Osteoblast (primary cell): ENCODE measurements around the gene SPAM1. TPM values are rescaled to one million over a fixed set of nuclear protein-coding genes. Genes with fewer than 3 reads are reported as not detected.
A peak's percentile ranks its signal among the peaks of the same experiment; 100 is the strongest.
"Not testable (repeated sequence)": the region's sequence is repeated elsewhere in the genome, so short reads cannot be mapped to it uniquely, and the experiment has no call there.

ENCODE experiments used
- DNase-seq: peaks from one replicate; pipeline ENCODE4 v3.0.0; 2011; ENCODE audit warnings: low spot score, mixed read lengths; ENCODE audit not compliant: insufficient read length; ENCODE audit errors: missing footprints
- H2AFZ ChIP-seq: 2 replicates; pipeline ENCODE4 v1.6.0; 2011; ENCODE audit warnings: mild to moderate bottlenecking, low read length
- H3K27ac ChIP-seq: 2 replicates; pipeline ENCODE4 v1.5.1; 2011; ENCODE audit warnings: mild to moderate bottlenecking, low read depth, low read length, moderate library complexity
- H3K27me3 ChIP-seq: 2 replicates; pipeline ENCODE4 v1.6.0; 2012; ENCODE audit warnings: mild to moderate bottlenecking, control low read depth, inconsistent platforms, low read length, moderate library complexity; ENCODE audit not compliant: insufficient read depth
- H3K36me3 ChIP-seq: 2 replicates; pipeline ENCODE4 v1.5.1; 2011; ENCODE audit warnings: mild to moderate bottlenecking, low read length, control low read depth, moderate library complexity; ENCODE audit not compliant: insufficient read depth
- H3K4me1 ChIP-seq: 2 replicates; pipeline ENCODE4 v1.5.1; 2011; ENCODE audit warnings: mild to moderate bottlenecking, low read length, control low read depth, moderate library complexity; ENCODE audit not compliant: insufficient read depth
- H3K4me2 ChIP-seq: 2 replicates; pipeline ENCODE4 v1.6.0; 2011; ENCODE audit warnings: mild to moderate bottlenecking, low read length; ENCODE audit not compliant: insufficient read depth
- H3K4me3 ChIP-seq: fragments of 200-600 bp; sonication (generic); 3 replicates; pipeline ENCODE4 v1.5.1; 2012; ENCODE audit warnings: mild to moderate bottlenecking, low read length, inconsistent platforms; ENCODE audit not compliant: insufficient read depth
- H3K79me2 ChIP-seq: 2 replicates; pipeline ENCODE4 v1.6.0; 2012; ENCODE audit warnings: mild to moderate bottlenecking, low read length, control low read depth, inconsistent platforms; ENCODE audit not compliant: insufficient read depth
- H3K9me3 ChIP-seq: 2 replicates; pipeline ENCODE4 v1.5.1; 2011; ENCODE audit warnings: low read depth, low read length, control low read depth
- H4K20me1 ChIP-seq: 2 replicates; pipeline ENCODE4 v1.6.0; 2012; ENCODE audit warnings: mild to moderate bottlenecking, low read length, control low read depth; ENCODE audit not compliant: insufficient read depth
- total RNA-seq: library from RNA; depleted of rRNA; stranded (reverse); fragments of >200 nt; gene quantifications from 2 replicates; pipeline ENCODE4 v1.2.3, GENCODE V29; 2012
- TF ChIP-seq, protein P1 (sequence below): IDR thresholded peaks from 2 replicates; pipeline ENCODE4 v1.5.1; 2011; ENCODE audit warnings: mild to moderate bottlenecking, low read depth, low read length, moderate library complexity; ENCODE audit errors: extremely low read depth

The SPAM1 gene
- total RNA-seq, 1 donor: not detected

DNA sequence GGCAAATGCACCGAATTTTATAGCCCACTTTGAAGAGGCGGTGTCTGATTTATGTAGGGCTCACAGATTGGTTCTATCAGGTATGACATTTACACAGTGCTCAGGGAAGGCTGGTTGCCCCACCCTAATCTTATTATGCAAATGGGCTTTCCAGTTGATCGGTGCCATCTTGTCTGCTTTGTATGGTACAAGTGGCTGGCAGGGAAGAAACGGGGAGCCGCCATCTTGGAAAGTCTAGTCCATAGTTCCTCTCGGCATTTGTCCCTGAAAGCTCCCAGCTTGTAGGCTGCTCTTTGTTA is 71.2 kb downstream of the SPAM1 start:
- TF ChIP-seq, protein P1, sequence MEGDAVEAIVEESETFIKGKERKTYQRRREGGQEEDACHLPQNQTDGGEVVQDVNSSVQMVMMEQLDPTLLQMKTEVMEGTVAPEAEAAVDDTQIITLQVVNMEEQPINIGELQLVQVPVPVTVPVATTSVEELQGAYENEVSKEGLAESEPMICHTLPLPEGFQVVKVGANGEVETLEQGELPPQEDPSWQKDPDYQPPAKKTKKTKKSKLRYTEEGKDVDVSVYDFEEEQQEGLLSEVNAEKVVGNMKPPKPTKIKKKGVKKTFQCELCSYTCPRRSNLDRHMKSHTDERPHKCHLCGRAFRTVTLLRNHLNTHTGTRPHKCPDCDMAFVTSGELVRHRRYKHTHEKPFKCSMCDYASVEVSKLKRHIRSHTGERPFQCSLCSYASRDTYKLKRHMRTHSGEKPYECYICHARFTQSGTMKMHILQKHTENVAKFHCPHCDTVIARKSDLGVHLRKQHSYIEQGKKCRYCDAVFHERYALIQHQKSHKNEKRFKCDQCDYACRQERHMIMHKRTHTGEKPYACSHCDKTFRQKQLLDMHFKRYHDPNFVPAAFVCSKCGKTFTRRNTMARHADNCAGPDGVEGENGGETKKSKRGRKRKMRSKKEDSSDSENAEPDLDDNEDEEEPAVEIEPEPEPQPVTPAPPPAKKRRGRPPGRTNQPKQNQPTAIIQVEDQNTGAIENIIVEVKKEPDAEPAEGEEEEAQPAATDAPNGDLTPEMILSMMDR: no peak
- H3K27me3 ChIP-seq: no peaks in the 10 kb centered on the region

GRCh38 chr7:123998921-123999320 is 73.9 kb downstream of the SPAM1 start:
- Histone ChIP-seq H3K4me2 (no peak overlapping the region), H3K4me1 (no peaks in the 10 kb centered on the region), H3K36me3 (no peaks in the 10 kb centered on the region), H3K4me3 (no peak overlapping the region), H3K79me2 (no peaks in the 10 kb centered on the region), H3K27ac (no peak overlapping the region), H2AFZ (no peak overlapping the region), H3K27me3 (no peaks in the 10 kb centered on the region), H4K20me1 (no peaks in the 10 kb centered on the region), H3K9me3 (no peaks in the 10 kb centered on the region)
- TF ChIP-seq, protein P1: no peak
- DNase-seq: peak; percentile 6

More for the DNA sequence above, 71.2 kb downstream of the SPAM1 start:
- no peak overlapping the region for H3K27ac ChIP-seq
- H2AFZ ChIP-seq: no peak overlapping the region
- no peak for DNase-seq
- H3K9me3 ChIP-seq: no peaks in the 10 kb centered on the region
- H3K36me3 ChIP-seq: no peaks in the 10 kb centered on the region
- no peak overlapping the region for H3K4me2 ChIP-seq
- no peaks in the 10 kb centered on the region for H3K79me2 ChIP-seq
- H4K20me1 ChIP-seq: no peaks in the 10 kb centered on the region
- H3K4me3 ChIP-seq: no peak overlapping the region
- H3K4me1 ChIP-seq: no peaks in the 10 kb centered on the region

DNA sequence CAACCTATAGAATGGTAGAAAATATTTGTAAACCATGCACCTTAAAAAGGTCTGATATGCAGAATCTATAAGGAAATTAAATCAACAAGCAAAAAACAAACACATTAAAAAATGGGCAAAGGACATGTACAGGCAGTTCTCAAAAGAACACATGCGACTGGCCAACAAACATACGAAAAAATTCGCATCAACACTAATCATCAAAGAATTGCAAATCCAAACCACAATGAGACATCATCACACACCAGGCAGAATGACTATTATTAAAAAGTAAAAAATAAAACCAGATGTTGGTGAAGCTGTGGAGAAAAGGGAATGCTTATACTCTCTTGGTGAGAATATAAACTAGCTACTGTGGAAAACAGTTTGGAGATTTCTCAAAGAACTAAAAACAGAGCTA is 74.7 kb downstream of the SPAM1 start:
- H3K9me3 ChIP-seq: no peaks in the 10 kb centered on the region
- no peak overlapping the region for H3K27ac ChIP-seq
- no peaks in the 10 kb centered on the region for H4K20me1 ChIP-seq
- H3K4me1 ChIP-seq: no peaks in the 10 kb centered on the region
- DNase-seq: no peak
- no peak overlapping the region for H3K4me2 ChIP-seq
- no peak overlapping the region for H3K4me3 ChIP-seq
- H3K27me3 ChIP-seq: no peaks in the 10 kb centered on the region
- no peak overlapping the region for H2AFZ ChIP-seq
- H3K79me2 ChIP-seq: no peaks in the 10 kb centered on the region
- no peaks in the 10 kb centered on the region for H3K36me3 ChIP-seq
- TF ChIP-seq, protein P1: no peak

GRCh38 chr7:124008296-124008695 is 83.3 kb downstream of the SPAM1 start:
- H3K79me2 ChIP-seq, H2AFZ ChIP-seq, H3K27ac ChIP-seq, H3K27me3 ChIP-seq, H3K4me3 ChIP-seq, DNase-seq, H3K4me2 ChIP-seq, H3K36me3 ChIP-seq, H4K20me1 ChIP-seq, H3K4me1 ChIP-seq, H3K9me3 ChIP-seq: not testable (repeated sequence)

GRCh38 chr7:124009321-124009720 is 84.3 kb downstream of the SPAM1 start:
- TF ChIP-seq, protein P1: no peak
- no peaks in the 10 kb centered on the region for H3K27me3 ChIP-seq

More at GRCh38 chr7:124009321-124009720, 84.3 kb downstream of the SPAM1 start:
- DNase-seq: no peak
- Histone ChIP-seq H3K4me3 (no peak overlapping the region), H3K4me1 (no peaks in the 10 kb centered on the region), H3K9me3 (no peaks in the 10 kb centered on the region), H3K36me3 (no peaks in the 10 kb centered on the region), H3K79me2 (no peaks in the 10 kb centered on the region), H3K4me2 (no peak overlapping the region), H3K27ac (no peak overlapping the region), H2AFZ (no peak overlapping the region), H4K20me1 (no peaks in the 10 kb centered on the region)
